Dermis blood vessel endothelial cell (primary cell): ENCODE results near the gene IRS1. TPM values are rescaled to one million over a fixed set of nuclear protein-coding genes. Genes with fewer than 3 reads are reported as not detected.

ENCODE experiments used
- DNase-seq: peaks from one replicate; pipeline ENCODE4 v3.0.0; 2010
- total RNA-seq: library from RNA; depleted of rRNA; stranded (reverse); fragments of >200 nt; gene quantifications from 2 replicates; pipeline ENCODE4 v1.2.3, GENCODE V29; 2014

The IRS1 gene
- total RNA-seq, 1 donor from 2014 or later: 0.17 TPM

- no peak for DNase-seq
These were observed 78.7 kb downstream of the IRS1 start for GRCh38 chr2:226720948-226721347.

GRCh38 chr2:226717719-226718118 is 81.9 kb downstream of the IRS1 start:
- no peak for DNase-seq

GRCh38 chr2:226716126-226716525 is 83.5 kb downstream of the IRS1 start:
- no peak for DNase-seq

GRCh38 chr2:226715347-226715990 is 84.2 kb downstream of the IRS1 start:
- DNase-seq: no peak

- DNase-seq: no peak
These were observed 86.7 kb downstream of the IRS1 start for GRCh38 chr2:226712941-226713340.

- no peak for DNase-seq
These were observed 87.9 kb downstream of the IRS1 start for GRCh38 chr2:226711606-226712296.

- no peak for DNase-seq
These were observed 92.1 kb downstream of the IRS1 start for GRCh38 chr2:226707499-226707898.

- no peak for DNase-seq
These were observed 93.7 kb downstream of the IRS1 start for GRCh38 chr2:226705965-226706364.

GRCh38 chr2:226705133-226705886 is 94.3 kb downstream of the IRS1 start:
- no peak for DNase-seq

DNA sequence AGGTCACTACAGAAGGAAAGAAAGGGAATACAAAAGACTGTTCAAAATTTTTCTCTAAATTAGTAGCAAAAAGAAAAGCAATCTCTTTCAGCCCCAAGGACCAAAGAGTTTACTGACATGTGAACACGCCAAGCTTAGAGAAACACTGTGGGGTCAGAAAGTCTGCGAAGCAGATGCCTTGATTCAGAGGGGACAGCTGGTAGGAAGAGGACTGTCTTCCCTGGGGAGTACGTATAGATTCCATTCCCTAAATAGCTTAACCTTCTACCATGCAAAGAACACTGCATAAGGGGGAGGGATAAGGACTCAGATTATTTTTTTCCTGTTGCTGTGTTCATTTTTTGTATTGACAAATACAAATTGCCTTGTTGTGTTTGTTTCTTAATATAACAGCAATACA is 96.1 kb downstream of the IRS1 start:
- no peak for DNase-seq

DNA sequence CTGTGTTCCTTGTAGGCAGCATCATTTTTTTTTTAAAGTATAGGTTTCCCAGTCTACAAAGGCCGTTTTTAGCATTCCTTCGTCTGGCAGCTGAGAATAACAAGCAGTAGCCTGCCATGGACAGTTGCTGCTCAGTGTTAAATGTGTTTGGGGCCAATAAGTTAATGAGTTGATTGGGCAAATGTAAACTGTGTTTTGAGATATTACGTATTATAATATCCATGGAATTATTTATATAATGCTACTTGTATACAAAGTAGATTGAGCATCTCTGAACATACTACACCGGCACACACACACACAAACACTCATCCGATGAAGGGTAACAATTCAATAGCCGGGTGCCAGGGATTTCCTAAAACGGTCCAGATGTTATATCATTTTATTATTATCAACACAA is 97.2 kb downstream of the IRS1 start:
- DNase-seq: no peak

DNA sequence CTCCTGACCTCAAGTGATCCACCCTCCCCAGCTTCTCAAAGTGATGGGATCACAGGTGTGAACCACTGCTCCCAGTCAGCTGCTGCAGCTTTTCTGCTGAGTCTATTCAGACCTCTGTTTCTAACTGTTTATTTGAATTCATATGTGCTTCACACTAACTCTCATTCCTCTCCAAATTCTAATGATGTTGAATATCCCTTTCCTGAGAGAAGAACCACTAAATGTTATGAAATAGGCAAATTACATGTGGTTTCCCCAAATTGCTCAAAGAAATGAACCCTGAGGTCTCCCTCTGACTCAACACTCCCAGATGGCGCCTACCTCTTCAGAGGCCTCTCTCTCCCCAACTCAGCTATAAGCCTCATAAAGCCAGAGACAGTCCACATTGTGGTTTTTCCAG is 98.6 kb downstream of the IRS1 start:
- no peak for DNase-seq

- DNase-seq: no peak
These were observed 100.3 kb downstream of the IRS1 start for GRCh38 chr2:226699321-226699720.

- DNase-seq: no peak
These were observed 100.9 kb downstream of the IRS1 start for GRCh38 chr2:226698671-226699070.

DNA sequence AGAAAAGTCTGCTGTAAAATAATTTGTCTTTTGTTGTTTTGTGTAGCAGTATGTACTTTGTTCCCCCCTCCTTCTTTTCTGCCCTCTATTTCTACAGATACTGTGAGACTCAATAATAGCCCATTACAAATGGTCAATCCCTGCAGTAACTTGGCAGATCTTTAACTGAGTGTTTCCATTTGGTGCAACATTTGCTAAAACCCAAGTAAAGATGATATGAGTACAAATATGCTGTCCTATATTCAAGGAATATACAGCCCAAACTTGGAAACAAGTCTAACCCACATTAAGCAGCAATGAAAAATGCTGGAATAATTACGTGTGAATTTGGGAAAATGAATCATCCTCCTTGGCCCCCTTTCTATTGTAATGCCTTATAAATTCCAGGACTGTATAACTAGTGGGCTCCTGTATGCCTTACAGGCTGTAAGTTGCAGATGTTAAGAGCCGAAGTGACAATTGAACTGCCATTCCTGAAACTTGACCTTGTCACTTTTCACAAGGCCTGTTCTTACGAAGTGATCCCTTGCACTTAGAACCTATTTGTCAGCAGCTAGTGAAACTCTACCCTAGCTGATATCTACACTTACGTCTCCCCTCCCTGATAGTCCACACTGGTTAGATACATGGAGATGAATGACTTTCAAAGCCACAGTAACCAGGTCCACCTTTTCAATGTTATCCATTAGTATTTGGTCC is 104.9 kb downstream of the IRS1 start:
- no peak for DNase-seq

DNA sequence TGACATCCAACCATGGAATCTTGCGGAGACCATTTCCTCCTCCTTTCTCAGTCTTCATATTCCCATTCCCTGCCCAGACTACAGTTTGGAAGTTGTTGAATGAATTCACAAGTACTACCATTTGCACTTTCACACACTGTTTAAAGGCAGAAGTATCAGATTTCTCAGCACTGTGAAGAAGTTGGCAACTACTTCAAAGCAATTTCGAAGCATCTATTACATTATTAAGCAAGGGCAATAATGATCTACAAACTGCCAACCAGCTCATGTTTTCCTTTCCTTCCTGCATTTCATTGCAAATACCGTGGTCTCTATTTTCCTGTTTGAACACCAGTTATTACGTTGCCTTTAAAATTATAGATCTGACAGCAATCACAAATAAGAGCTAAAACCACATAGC is 105.5 kb downstream of the IRS1 start:
- no peak for DNase-seq

DNA sequence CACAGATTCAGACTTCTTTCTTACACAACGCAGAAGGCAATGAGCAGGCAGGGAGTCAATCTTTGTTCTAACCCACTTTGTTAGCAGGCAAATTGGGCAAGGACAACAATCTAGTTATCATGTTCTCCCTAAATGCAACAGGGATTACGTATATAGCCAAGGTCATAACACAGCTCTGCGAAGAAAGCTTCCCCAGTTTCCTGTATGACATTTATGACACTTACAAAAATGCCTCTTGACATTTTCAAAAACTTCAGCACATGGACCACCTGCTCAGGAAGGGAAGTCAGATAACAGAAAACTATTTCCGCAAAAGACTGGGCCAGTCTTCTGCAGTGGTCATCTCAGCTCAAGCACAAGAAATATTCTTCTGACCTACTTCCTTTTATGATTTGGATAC is 106.1 kb downstream of the IRS1 start:
- no peak for DNase-seq

DNA sequence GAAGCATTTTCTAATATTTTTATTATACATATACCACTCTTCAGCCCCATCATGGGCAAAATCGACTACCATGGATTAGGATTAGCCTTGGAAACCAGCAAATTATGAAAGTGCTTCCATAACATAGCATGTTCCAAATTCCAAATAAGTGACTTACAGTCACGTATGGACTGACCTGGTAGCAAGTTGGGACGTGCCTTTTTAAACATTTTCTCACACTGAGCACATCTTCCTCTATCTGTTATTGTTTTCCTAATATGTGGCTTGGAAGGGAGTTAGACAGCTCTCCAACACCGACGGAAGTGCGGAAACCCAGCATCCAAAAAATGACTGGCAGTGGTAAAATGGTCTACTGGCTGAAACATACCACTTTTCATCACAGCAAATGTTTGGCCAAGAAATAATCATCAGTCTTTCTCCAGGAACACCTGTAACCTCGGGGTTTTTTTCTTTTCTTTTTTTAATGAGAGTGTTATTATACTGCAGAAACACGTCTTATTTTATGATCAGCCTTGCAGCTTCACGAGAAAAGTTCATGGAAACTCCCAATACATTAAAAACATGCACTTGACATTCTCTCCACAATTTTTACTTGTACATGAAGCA is 107.0 kb downstream of the IRS1 start:
- no peak for DNase-seq

GRCh38 chr2:226691255-226691654 is 108.4 kb downstream of the IRS1 start:
- no peak for DNase-seq

DNA sequence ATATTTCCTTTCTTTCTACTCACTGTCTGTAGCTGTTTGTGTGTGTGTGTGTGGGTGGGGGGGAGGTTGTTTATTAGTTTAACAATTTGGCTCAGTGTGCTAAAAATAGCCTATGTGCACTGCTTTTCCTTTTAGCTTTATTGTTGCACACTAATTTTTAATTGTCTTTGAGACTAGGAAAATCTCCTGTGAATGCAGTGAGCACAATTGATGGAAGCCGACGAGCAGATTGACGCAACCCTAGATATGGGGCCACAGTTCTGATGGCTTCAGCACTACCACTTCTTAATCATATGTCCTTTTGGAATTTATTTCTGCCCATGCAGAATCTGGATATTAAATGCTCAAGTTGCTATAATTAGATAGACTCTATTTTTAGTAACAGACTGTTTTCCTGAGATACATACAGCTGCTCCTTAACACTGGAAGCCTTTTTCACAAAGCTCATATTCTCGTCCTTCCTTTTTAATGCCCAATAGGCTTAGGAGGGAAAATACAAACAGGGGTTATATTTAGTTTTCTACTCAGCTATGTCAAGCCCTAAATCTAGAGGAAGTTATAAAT is 109.1 kb downstream of the IRS1 start:
- no peak for DNase-seq

- no peak for DNase-seq
These were observed 111.9 kb downstream of the IRS1 start for GRCh38 chr2:226687641-226688253.

DNA sequence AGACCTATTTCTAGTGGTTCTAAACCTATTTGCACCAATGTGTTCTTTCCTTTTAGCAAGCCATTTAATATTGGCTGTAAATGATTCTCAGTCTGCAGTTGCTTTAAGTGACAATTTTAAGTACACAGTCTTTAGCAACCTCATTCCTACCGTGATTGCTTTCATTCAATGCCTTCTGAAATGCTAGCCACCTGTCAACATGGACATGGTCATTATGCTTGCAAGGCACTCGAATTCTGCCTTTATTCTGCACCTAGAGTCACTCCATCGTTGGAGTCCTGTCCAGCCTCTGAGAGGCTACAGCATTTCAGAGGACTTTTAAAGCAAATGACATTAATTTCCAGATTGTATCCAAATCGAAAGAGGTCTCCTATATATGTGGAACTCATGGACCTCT is 115.1 kb downstream of the IRS1 start:
- DNase-seq: no peak
